Dermis blood vessel endothelial cell (primary cell): ENCODE measurements around the gene TMEM74B. TPM values are rescaled to one million over a fixed set of nuclear protein-coding genes. Genes with fewer than 3 reads are reported as not detected.

Experiments used
- DNase-seq: peaks from one replicate; pipeline ENCODE4 v3.0.0; 2010
- total RNA-seq: library from RNA; depleted of rRNA; stranded (reverse); fragments of >200 nt; gene quantifications from 2 replicates; pipeline ENCODE4 v1.2.3, GENCODE V29; 2014

TMEM74B gene
- total RNA-seq, 1 donor from 2014 or later, result 0.34 TPM

GRCh38 chr20:1134355-1134754 lies 50.4 kb downstream of the TMEM74B start:
- DNase-seq, result no peak

GRCh38 chr20:1131354-1131753 lies 53.4 kb downstream of the TMEM74B start:
- no peak for DNase-seq

GRCh38 chr20:1130847-1131246 lies 53.9 kb downstream of the TMEM74B start:
- DNase-seq, result no peak

Other genes starting within 250 kb of the TMEM74B start
- not detected in 2 replicates for gene RSPO4, start 182.7 kb downstream of the TMEM74B start, total RNA-seq
- 32.7 and 65.0 TPM in 2 replicates for gene PSMF1, start 66.4 kb downstream of the TMEM74B start, total RNA-seq
- not detected in 2 replicates for gene C20orf202, start 18.5 kb upstream of the TMEM74B start, total RNA-seq
- gene RAD21L1, start 41.1 kb upstream of the TMEM74B start, total RNA-seq, result not detected in 2 replicates
- gene SNPH, start 81.3 kb upstream of the TMEM74B start, total RNA-seq, result 6.2 and 6.3 TPM in 2 replicates
- gene SDCBP2, start 144.2 kb upstream of the TMEM74B start, total RNA-seq, result 4.6 and 6.0 TPM in 2 replicates
- gene FKBP1A, start 208.1 kb upstream of the TMEM74B start, total RNA-seq, result 269 and 390 TPM in 2 replicates